Osteoblast (primary cell): ENCODE results near the gene CKLF. TPM values are rescaled to one million over a fixed set of nuclear protein-coding genes. Genes with fewer than 3 reads are reported as not detected.
"Not testable (repeated sequence)": the region's sequence is repeated elsewhere in the genome, so short reads cannot be mapped to it uniquely, and the experiment has no call there.

ENCODE experiments used
- DNase-seq: peaks from one replicate; pipeline ENCODE4 v3.0.0; 2011; ENCODE audit warnings: low spot score, mixed read lengths; ENCODE audit not compliant: insufficient read length; ENCODE audit errors: missing footprints
- H2AFZ ChIP-seq: 2 replicates; pipeline ENCODE4 v1.6.0; 2011; ENCODE audit warnings: mild to moderate bottlenecking, low read length
- H3K27ac ChIP-seq: 2 replicates; pipeline ENCODE4 v1.5.1; 2011; ENCODE audit warnings: mild to moderate bottlenecking, low read depth, low read length, moderate library complexity
- H3K27me3 ChIP-seq: 2 replicates; pipeline ENCODE4 v1.6.0; 2012; ENCODE audit warnings: mild to moderate bottlenecking, control low read depth, inconsistent platforms, low read length, moderate library complexity; ENCODE audit not compliant: insufficient read depth
- H3K36me3 ChIP-seq: 2 replicates; pipeline ENCODE4 v1.5.1; 2011; ENCODE audit warnings: mild to moderate bottlenecking, low read length, control low read depth, moderate library complexity; ENCODE audit not compliant: insufficient read depth
- H3K4me1 ChIP-seq: 2 replicates; pipeline ENCODE4 v1.5.1; 2011; ENCODE audit warnings: mild to moderate bottlenecking, low read length, control low read depth, moderate library complexity; ENCODE audit not compliant: insufficient read depth
- H3K4me2 ChIP-seq: 2 replicates; pipeline ENCODE4 v1.6.0; 2011; ENCODE audit warnings: mild to moderate bottlenecking, low read length; ENCODE audit not compliant: insufficient read depth
- H3K4me3 ChIP-seq: fragments of 200-600 bp; sonication (generic); 3 replicates; pipeline ENCODE4 v1.5.1; 2012; ENCODE audit warnings: mild to moderate bottlenecking, low read length, inconsistent platforms; ENCODE audit not compliant: insufficient read depth
- H3K79me2 ChIP-seq: 2 replicates; pipeline ENCODE4 v1.6.0; 2012; ENCODE audit warnings: mild to moderate bottlenecking, low read length, control low read depth, inconsistent platforms; ENCODE audit not compliant: insufficient read depth
- H3K9me3 ChIP-seq: 2 replicates; pipeline ENCODE4 v1.5.1; 2011; ENCODE audit warnings: low read depth, low read length, control low read depth
- H4K20me1 ChIP-seq: 2 replicates; pipeline ENCODE4 v1.6.0; 2012; ENCODE audit warnings: mild to moderate bottlenecking, low read length, control low read depth; ENCODE audit not compliant: insufficient read depth
- CTCF ChIP-seq: IDR thresholded peaks from 2 replicates; pipeline ENCODE4 v1.5.1; 2011; ENCODE audit warnings: mild to moderate bottlenecking, low read depth, low read length, moderate library complexity; ENCODE audit errors: extremely low read depth
- total RNA-seq: library from RNA; depleted of rRNA; stranded (reverse); fragments of >200 nt; gene quantifications from 2 replicates; pipeline ENCODE4 v1.2.3, GENCODE V29; 2012

Gene CKLF
- total RNA-seq, 1 donor, result 46.0 TPM

DNA sequence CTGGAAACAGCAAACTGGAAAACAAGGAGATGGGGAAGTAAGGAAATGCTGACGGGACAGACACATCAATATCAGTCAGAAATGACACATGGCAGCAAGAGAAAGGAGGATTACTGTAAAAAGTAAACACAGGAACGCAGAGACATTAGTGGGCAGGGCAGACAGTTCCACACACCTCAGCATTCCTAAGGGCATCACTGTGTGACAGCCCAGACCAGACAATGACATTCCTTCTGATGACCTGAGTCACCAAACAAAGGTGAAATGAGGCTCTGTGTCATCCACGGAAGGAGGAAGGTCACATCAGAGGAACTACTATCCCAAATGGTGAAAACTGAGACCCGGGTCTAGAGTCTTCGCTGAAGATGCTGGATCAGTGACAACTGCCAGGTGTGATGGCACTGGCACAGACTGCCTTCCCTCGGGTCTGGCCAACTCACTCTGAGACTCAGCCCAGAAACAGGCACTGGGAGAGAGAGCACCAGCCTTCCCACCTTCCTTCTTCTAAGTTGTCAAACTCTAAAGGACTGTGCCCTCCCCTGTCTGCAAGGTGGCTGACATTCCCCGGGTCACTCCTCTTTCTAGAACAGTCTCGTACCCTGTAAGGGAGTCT is 39.2 kb upstream of the CKLF start:
- no peak for TF ChIP-seq CTCF
- DNase-seq, result peak; percentile 58
- no peaks in the 10 kb centered on the region for H3K79me2 ChIP-seq

GRCh38 chr16:66514391-66514790 is 38.0 kb upstream of the CKLF start:
- H3K79me2 ChIP-seq, H3K9me3 ChIP-seq, H3K4me2 ChIP-seq, DNase-seq, H3K27ac ChIP-seq, H3K36me3 ChIP-seq, H3K27me3 ChIP-seq, H2AFZ ChIP-seq, H3K4me3 ChIP-seq, H4K20me1 ChIP-seq: not testable (repeated sequence)
- H3K4me1 ChIP-seq, result peaks cover 47% of the 10 kb centered on the region

More for the DNA sequence above, 39.2 kb upstream of the CKLF start:
- no peaks in the 10 kb centered on the region for H4K20me1 ChIP-seq
- no peak overlapping the region for H3K4me2 ChIP-seq
- no peak overlapping the region for H3K27ac ChIP-seq
- H3K9me3 ChIP-seq, result no peaks in the 10 kb centered on the region
- no peak overlapping the region for H3K4me3 ChIP-seq
- no peaks in the 10 kb centered on the region for H3K27me3 ChIP-seq
- H3K36me3 ChIP-seq, result peaks cover 6% of the 10 kb centered on the region
- no peak overlapping the region for H2AFZ ChIP-seq
- peaks cover 51% of the 10 kb centered on the region for H3K4me1 ChIP-seq

DNA sequence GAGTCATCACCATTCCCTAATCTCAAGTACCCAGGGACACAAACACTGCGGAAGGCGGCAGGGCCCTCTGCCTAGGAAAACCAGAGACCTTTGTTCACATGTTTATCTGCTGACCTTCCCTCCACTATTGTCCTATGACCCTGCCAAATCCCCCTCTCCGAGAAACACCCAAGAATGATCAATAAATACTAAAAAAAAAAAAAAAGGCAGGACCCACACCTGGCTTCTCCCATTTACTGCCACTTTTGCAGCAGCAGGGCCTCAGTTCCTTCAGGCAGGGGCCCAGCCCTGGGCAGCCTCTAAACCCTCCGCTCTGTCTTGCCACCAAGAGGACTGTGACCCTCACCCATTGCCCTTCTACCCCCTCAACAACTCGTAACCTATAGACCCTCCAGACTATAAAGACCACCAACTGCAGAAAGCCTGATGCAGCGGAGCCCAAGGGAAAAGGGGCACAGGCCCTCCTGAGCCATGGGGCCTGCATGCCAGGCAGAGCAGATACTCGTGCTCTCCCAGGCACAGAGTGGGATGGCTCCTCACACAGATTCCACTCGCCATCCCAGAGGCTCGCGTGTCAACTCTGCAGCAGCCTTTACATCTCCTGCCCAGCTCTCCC is 37.3 kb upstream of the CKLF start:
- not testable (repeated sequence) for H3K27me3 ChIP-seq, H3K4me2 ChIP-seq, H3K9me3 ChIP-seq, H3K4me3 ChIP-seq, H4K20me1 ChIP-seq, H3K79me2 ChIP-seq, H2AFZ ChIP-seq, H3K27ac ChIP-seq, H3K36me3 ChIP-seq
- H3K4me1 ChIP-seq, result peaks cover 47% of the 10 kb centered on the region
- DNase-seq, result peak; percentile 30

GRCh38 chr16:66515596-66516508 is 36.5 kb upstream of the CKLF start:
- H3K27me3 ChIP-seq, result no peaks in the 10 kb centered on the region
- peak; percentile 86 for DNase-seq

More at GRCh38 chr16:66515596-66516508, 36.5 kb upstream of the CKLF start:
- Histone ChIP-seq H3K4me3 (no peak overlapping the region), H3K79me2 (peaks cover 2% of the 10 kb centered on the region), H3K36me3 (peaks cover 6% of the 10 kb centered on the region), H3K9me3 (no peaks in the 10 kb centered on the region), H4K20me1 (no peaks in the 10 kb centered on the region), H3K27ac (peak overlapping the region; percentile 59), H3K4me1 (peaks cover 47% of the 10 kb centered on the region), H2AFZ (no peak overlapping the region), H3K4me2 (no peak overlapping the region)
- TF ChIP-seq CTCF, result peak; percentile 65
